ENCODE results near the gene ODAD2. TPM values are rescaled to one million over a fixed set of nuclear protein-coding genes. Genes with fewer than 3 reads are reported as not detected.

The ODAD2 gene
- total RNA-seq, 2 donors from 2014 or later: 0.10 TPM; not detected in 1

- Mint-ChIP-seq H3K27me3 (ENCODE audit: low read depth) (no peaks in the 10 kb centered on the region), H3K27ac (no peak overlapping the region), H3K36me3 (ENCODE audit: insufficient read depth in 2 of 2) (no peaks in the 10 kb centered on the region), H3K4me1 (ENCODE audit: low read depth) (no peaks in the 10 kb centered on the region), H3K4me3 (no peak overlapping the region), H3K9me3 (no peaks in the 10 kb centered on the region)
- DNase-seq (no peak), ATAC-seq (replicated peaks in 1 of 2) (no peak)
Observed at GRCh38 chr10:27819781-27820531, 178.9 kb downstream of the ODAD2 start.

- H3K27me3 Mint-ChIP-seq (ENCODE audit: low read depth): no peaks in the 10 kb centered on the region
- no peak overlapping the region for H3K27ac Mint-ChIP-seq
- no peak for DNase-seq
- ATAC-seq (replicated peaks in 1 of 2): no peak
- no peaks in the 10 kb centered on the region for H3K4me1 Mint-ChIP-seq (ENCODE audit: low read depth)
- no peaks in the 10 kb centered on the region for H3K36me3 Mint-ChIP-seq (ENCODE audit: insufficient read depth in 2 of 2)
- H3K4me3 Mint-ChIP-seq: no peak overlapping the region
- H3K9me3 Mint-ChIP-seq: no peaks in the 10 kb centered on the region
Observed at GRCh38 chr10:27816320-27816719, 182.6 kb downstream of the ODAD2 start.

GRCh38 chr10:27815846-27816245, 183.0 kb downstream of the ODAD2 start:
- Mint-ChIP-seq H3K4me1 (ENCODE audit: low read depth) (no peaks in the 10 kb centered on the region), H3K9me3 (no peaks in the 10 kb centered on the region), H3K36me3 (ENCODE audit: insufficient read depth in 2 of 2) (no peaks in the 10 kb centered on the region), H3K27me3 (ENCODE audit: low read depth) (no peaks in the 10 kb centered on the region), H3K4me3 (no peak overlapping the region), H3K27ac (no peak overlapping the region)
- DNase-seq: no peak
- no peak for ATAC-seq (replicated peaks in 1 of 2)

- DNase-seq (no peak), ATAC-seq (replicated peaks in 1 of 2) (no peak)
- Mint-ChIP-seq H3K27me3 (ENCODE audit: low read depth) (no peaks in the 10 kb centered on the region), H3K4me1 (ENCODE audit: low read depth) (no peaks in the 10 kb centered on the region), H3K9me3 (no peaks in the 10 kb centered on the region), H3K4me3 (no peak overlapping the region), H3K36me3 (ENCODE audit: insufficient read depth in 2 of 2) (no peaks in the 10 kb centered on the region), H3K27ac (no peak overlapping the region)
Observed at GRCh38 chr10:27815261-27815660, 183.6 kb downstream of the ODAD2 start.

- Mint-ChIP-seq H3K36me3 (ENCODE audit: insufficient read depth in 2 of 2) (no peaks in the 10 kb centered on the region), H3K27me3 (ENCODE audit: low read depth) (peaks cover 26% of the 10 kb centered on the region), H3K9me3 (no peaks in the 10 kb centered on the region), H3K4me3 (no peak overlapping the region), H3K4me1 (ENCODE audit: low read depth) (no peaks in the 10 kb centered on the region), H3K27ac (no peak overlapping the region)
- DNase-seq: no peak
- no peak for ATAC-seq (replicated peaks in 1 of 2)
Observed at GRCh38 chr10:27805180-27805579, 193.7 kb downstream of the ODAD2 start.

- ATAC-seq (replicated peaks in 1 of 2) (no peak), DNase-seq (no peak)
- H3K4me1 Mint-ChIP-seq (ENCODE audit: low read depth): no peaks in the 10 kb centered on the region
- H3K27ac Mint-ChIP-seq: no peak overlapping the region
- H3K36me3 Mint-ChIP-seq (ENCODE audit: insufficient read depth in 2 of 2): no peaks in the 10 kb centered on the region
- H3K27me3 Mint-ChIP-seq (ENCODE audit: low read depth): peaks cover 31% of the 10 kb centered on the region
- no peak overlapping the region for H3K4me3 Mint-ChIP-seq
- H3K9me3 Mint-ChIP-seq: no peaks in the 10 kb centered on the region
Observed at GRCh38 chr10:27804136-27804535, 194.7 kb downstream of the ODAD2 start.

GRCh38 chr10:27801171-27801785, 197.6 kb downstream of the ODAD2 start:
- ATAC-seq (replicated peaks in 1 of 2) (no peak), DNase-seq (no peak)
- Mint-ChIP-seq H3K9me3 (no peaks in the 10 kb centered on the region), H3K4me1 (ENCODE audit: low read depth) (no peaks in the 10 kb centered on the region), H3K27ac (no peak overlapping the region), H3K27me3 (ENCODE audit: low read depth) (peaks cover 32% of the 10 kb centered on the region), H3K36me3 (ENCODE audit: insufficient read depth in 2 of 2) (no peaks in the 10 kb centered on the region), H3K4me3 (no peak overlapping the region)

- no peak overlapping the region for H3K4me3 Mint-ChIP-seq
- H3K27ac Mint-ChIP-seq: no peak overlapping the region
- DNase-seq (no peak), ATAC-seq (replicated peaks in 1 of 2) (no peak)
- H3K36me3 Mint-ChIP-seq (ENCODE audit: insufficient read depth in 2 of 2): no peaks in the 10 kb centered on the region
- H3K9me3 Mint-ChIP-seq: peaks cover 0 to 2% of the 10 kb centered on the region in 2 donors
- no peaks in the 10 kb centered on the region for H3K4me1 Mint-ChIP-seq (ENCODE audit: low read depth)
- peaks cover 34% of the 10 kb centered on the region for H3K27me3 Mint-ChIP-seq (ENCODE audit: low read depth)
Observed at GRCh38 chr10:27799046-27799445, 199.8 kb downstream of the ODAD2 start.

- DNase-seq: no peak
- H3K27ac Mint-ChIP-seq: no peak overlapping the region
- ATAC-seq (replicated peaks in 1 of 2): no peak
Observed at GRCh38 chr10:27794157-27794556, 204.7 kb downstream of the ODAD2 start.

GRCh38 chr10:27792216-27792615, 206.7 kb downstream of the ODAD2 start:
- Mint-ChIP-seq H3K9me3 (peaks cover 0 to 2% of the 10 kb centered on the region in 2 donors), H3K4me1 (ENCODE audit: low read depth) (no peaks in the 10 kb centered on the region), H3K36me3 (ENCODE audit: insufficient read depth in 2 of 2) (no peaks in the 10 kb centered on the region), H3K27me3 (ENCODE audit: low read depth) (peaks cover 49% of the 10 kb centered on the region), H3K27ac (no peak overlapping the region), H3K4me3 (no peak overlapping the region)
- no peak for DNase-seq
- ATAC-seq (replicated peaks in 1 of 2): no peak

More at GRCh38 chr10:27794157-27794556, 204.7 kb downstream of the ODAD2 start:
- Mint-ChIP-seq H3K4me1 (ENCODE audit: low read depth) (no peaks in the 10 kb centered on the region), H3K27me3 (ENCODE audit: low read depth) (peaks cover 38% of the 10 kb centered on the region), H3K4me3 (no peak overlapping the region), H3K9me3 (peaks cover 0 to 2% of the 10 kb centered on the region in 2 donors), H3K36me3 (ENCODE audit: insufficient read depth in 2 of 2) (no peaks in the 10 kb centered on the region)

- H3K27ac Mint-ChIP-seq: no peak overlapping the region
- peaks cover 0 to 6% of the 10 kb centered on the region in 2 donors for H3K36me3 Mint-ChIP-seq (ENCODE audit: insufficient read depth in 2 of 2)
- ATAC-seq (replicated peaks in 1 of 2) (no peak), DNase-seq (no peak)
- H3K27me3 Mint-ChIP-seq (ENCODE audit: low read depth): peaks cover 47% of the 10 kb centered on the region
- H3K4me3 Mint-ChIP-seq: no peak overlapping the region
- no peaks in the 10 kb centered on the region for H3K9me3 Mint-ChIP-seq
- no peaks in the 10 kb centered on the region for H3K4me1 Mint-ChIP-seq (ENCODE audit: low read depth)
Observed at GRCh38 chr10:27784272-27784671, 214.6 kb downstream of the ODAD2 start.

GRCh38 chr10:27783660-27784059, 215.2 kb downstream of the ODAD2 start:
- peaks cover 0 to 6% of the 10 kb centered on the region in 2 donors for H3K36me3 Mint-ChIP-seq (ENCODE audit: insufficient read depth in 2 of 2)
- peaks cover 41% of the 10 kb centered on the region for H3K27me3 Mint-ChIP-seq (ENCODE audit: low read depth)
- H3K4me1 Mint-ChIP-seq (ENCODE audit: low read depth): no peaks in the 10 kb centered on the region
- H3K9me3 Mint-ChIP-seq: no peaks in the 10 kb centered on the region
- no peak overlapping the region for H3K4me3 Mint-ChIP-seq
- DNase-seq: peak; percentile 38 to 40
- no peak overlapping the region for H3K27ac Mint-ChIP-seq
- ATAC-seq (replicated peaks in 1 of 2): peak; percentile 88 to 94

GRCh38 chr10:27779462-27780015, 219.3 kb downstream of the ODAD2 start:
- no peaks in the 10 kb centered on the region for H3K4me1 Mint-ChIP-seq (ENCODE audit: low read depth)
- peaks cover 0 to 6% of the 10 kb centered on the region in 2 donors for H3K36me3 Mint-ChIP-seq (ENCODE audit: insufficient read depth in 2 of 2)
- DNase-seq (no peak), ATAC-seq (replicated peaks in 1 of 2) (no peak)
- H3K27ac Mint-ChIP-seq: no peak overlapping the region
- H3K27me3 Mint-ChIP-seq (ENCODE audit: low read depth): peaks cover 58% of the 10 kb centered on the region
- H3K9me3 Mint-ChIP-seq: no peaks in the 10 kb centered on the region
- H3K4me3 Mint-ChIP-seq: no peak overlapping the region
